Ovary (tissue), 3 donors: Measurements from ENCODE around the gene DACH1.

Experiments used
- EP300 ChIP-seq: sonication (generic); formaldehyde crosslinking; IDR thresholded peaks from one replicate; pipeline ENCODE4 v1.6.1; 2017; ENCODE audit warnings: antibody characterized with exemption
- POLR2A ChIP-seq: fragments of 450-650 bp; IDR thresholded peaks from one replicate; pipeline ENCODE4 v1.6.1; 2017; ENCODE audit warnings: antibody characterized with exemption, mild to moderate bottlenecking, moderate library complexity
- TF ChIP-seq, protein P1 (sequence below), 3 donors: fragments of 450-650 bp in 2 of 3; fragments of 200-600 bp in 1 of 3; IDR thresholded peaks; one replicate each; pipeline versions ENCODE4 v1.5.1 to v1.8.0; 2016 to 2022; ENCODE audit warnings: antibody characterized with exemption in 3 of 3, mild to moderate bottlenecking in 1 of 3
- donor health status: DM: no; HTN: no; CAD: no.

DNA sequence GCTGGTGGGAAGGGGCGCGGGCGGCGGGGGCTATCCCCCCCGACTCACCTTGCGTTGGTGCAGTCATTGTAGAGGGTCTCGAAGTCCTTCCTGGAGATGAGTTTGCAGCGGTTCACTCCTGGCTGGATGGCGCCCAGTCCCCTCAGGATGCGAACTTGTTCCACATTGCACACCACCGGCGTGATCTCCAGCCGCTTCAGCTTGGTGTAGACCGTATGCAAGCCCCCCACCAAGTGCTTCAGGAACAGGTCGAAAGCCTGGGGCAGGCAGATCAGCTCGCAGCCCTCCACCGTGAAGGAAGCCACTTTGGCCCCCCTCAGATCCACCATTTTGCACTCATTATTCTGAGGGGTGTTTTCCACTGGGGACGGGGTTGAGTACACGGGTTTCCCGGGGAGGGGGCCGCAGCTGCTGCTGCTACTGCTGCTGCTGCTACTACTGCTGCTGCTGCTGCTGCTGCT is 1.1 kb downstream of the DACH1 start:
- TF ChIP-seq, protein P1, sequence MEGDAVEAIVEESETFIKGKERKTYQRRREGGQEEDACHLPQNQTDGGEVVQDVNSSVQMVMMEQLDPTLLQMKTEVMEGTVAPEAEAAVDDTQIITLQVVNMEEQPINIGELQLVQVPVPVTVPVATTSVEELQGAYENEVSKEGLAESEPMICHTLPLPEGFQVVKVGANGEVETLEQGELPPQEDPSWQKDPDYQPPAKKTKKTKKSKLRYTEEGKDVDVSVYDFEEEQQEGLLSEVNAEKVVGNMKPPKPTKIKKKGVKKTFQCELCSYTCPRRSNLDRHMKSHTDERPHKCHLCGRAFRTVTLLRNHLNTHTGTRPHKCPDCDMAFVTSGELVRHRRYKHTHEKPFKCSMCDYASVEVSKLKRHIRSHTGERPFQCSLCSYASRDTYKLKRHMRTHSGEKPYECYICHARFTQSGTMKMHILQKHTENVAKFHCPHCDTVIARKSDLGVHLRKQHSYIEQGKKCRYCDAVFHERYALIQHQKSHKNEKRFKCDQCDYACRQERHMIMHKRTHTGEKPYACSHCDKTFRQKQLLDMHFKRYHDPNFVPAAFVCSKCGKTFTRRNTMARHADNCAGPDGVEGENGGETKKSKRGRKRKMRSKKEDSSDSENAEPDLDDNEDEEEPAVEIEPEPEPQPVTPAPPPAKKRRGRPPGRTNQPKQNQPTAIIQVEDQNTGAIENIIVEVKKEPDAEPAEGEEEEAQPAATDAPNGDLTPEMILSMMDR (IDR thresholded peaks at IDR 0.05): no peak
- TF ChIP-seq POLR2A (no peak), EP300 (no peak)
